Measurements from ENCODE around the gene FABP1. TPM values are rescaled to one million over a fixed set of nuclear protein-coding genes. Genes with fewer than 3 reads are reported as not detected.

The FABP1 gene
- total and polyA plus RNA-seq, 9 of the 15 experiments (the other 6 are each of a cell fraction or from before 2014, with no cell fraction given) = 0.64 TPM; not detected in 8

DNA sequence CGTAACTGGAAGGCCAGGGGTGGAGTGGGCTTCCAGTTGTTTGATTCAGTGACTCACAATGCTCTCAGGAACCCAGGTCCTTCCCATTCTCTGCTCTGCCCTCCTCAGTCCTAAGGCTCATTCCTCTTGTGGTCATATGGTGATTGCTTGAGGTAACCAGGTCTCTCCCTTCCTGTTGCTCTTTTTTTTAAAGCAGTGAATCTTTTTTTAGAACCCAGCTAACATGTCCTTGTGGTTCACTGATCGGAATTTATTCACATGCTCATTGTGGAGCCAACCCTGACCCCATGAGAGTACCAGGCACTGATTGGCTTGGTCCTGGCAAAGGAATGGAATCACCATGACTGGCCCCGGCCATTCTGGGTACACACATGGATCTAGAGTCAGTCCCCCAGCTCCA is 49.7 kb upstream of the FABP1 start:
- no peaks in the 10 kb centered on the region for H3K9me1 ChIP-seq (ENCODE audit: control insufficient read depth, insufficient read depth, low read length)
- no peak overlapping the region for H2AFZ ChIP-seq (ENCODE audit: low read depth, low read length)
- H4K20me1 ChIP-seq (replicated peaks; ENCODE audit: control insufficient read depth, insufficient read depth, low read length) = no peaks in the 10 kb centered on the region; the same call in 1 of the 2 replicates
- no TSS peak for BruUV-seq (replicated peaks)
- POLR2A ChIA-PET = interaction anchor here (1.0 kb wide), 1 partner anchor 123 kb away, joined by 3 read pairs; no protein-coding TSS in a partner anchor
- H3K27me3 ChIP-seq (ENCODE audit: control insufficient read depth in 2 of 2, insufficient read depth in 2 of 2, low read length in 2 of 2) = peaks cover 7 to 45% of the 10 kb centered on the region in 2 experiments; a peak in 3 of 5 replicates
- DNase-seq (ENCODE audit: extremely low read depth in 1 of 4, low spot score in 3 of 4) = no peak
- intact Hi-C loops (cut with micrococcal nuclease) = no loop called here
- H3K4me2 ChIP-seq (ENCODE audit: insufficient read depth, low read length) = no peak overlapping the region
- H3K36me3 ChIP-seq (ENCODE audit: control insufficient read depth, insufficient read depth, low read length) = no peaks in the 10 kb centered on the region
- H3K9ac ChIP-seq (ENCODE audit: insufficient read depth in 1 of 2, low read depth in 2 of 2, low read length in 2 of 2) = no peak overlapping the region
- H3K27ac ChIP-seq (ENCODE audit: extremely low read depth, low read depth, low read length) = no peak overlapping the region
- no peaks in the 10 kb centered on the region for H3K79me2 ChIP-seq (ENCODE audit: control insufficient read depth, insufficient read depth, low read length)
- in situ Hi-C loops (cut with MboI) = loop anchor here (25.0 kb wide), 1 partner anchor 285 kb away; the partner anchor contains the start of gene FOXI3
- CTCF ChIA-PET (ENCODE audit: low intra/inter-chr PET ratio) = no interaction called here
- no peak for FAIRE-seq
- H3K4me3 ChIP-seq = no peak overlapping the region
- no peak for ATAC-seq
- 2% methylated on average over 3 of the region's 3 CpGs for WGBS (ENCODE audit: insufficient coverage, low coverage, missing lambda C conversion rate)
- H3K4me1 ChIP-seq (replicated peaks in 1 of 2; ENCODE audit: control insufficient read depth in 2 of 2, insufficient read depth in 2 of 2, low read length in 2 of 2) = no peaks in the 10 kb centered on the region
- no peaks in the 10 kb centered on the region for H3K9me3 ChIP-seq (replicated peaks; ENCODE audit: control insufficient read depth, insufficient read depth, low read depth, low read length)
- TF ChIP-seq TEAD4 (IDR thresholded peaks at IDR 0.05; ENCODE audit: low read length) (no peak), TEAD4 (CRISPR knock-in tag; IDR thresholded peaks at IDR 0.05; ENCODE audit: borderline replicate concordance) (no peak), PHF21A (IDR thresholded peaks at IDR 0.05; ENCODE audit: borderline replicate concordance, low read depth) (no peak), SPI1 (IDR thresholded peaks at IDR 0.05; ENCODE audit: borderline replicate concordance, low read depth, low read length) (no peak), ZNF408 (CRISPR knock-in tag; IDR thresholded peaks at IDR 0.05; ENCODE audit: low read depth) (no peak), JUN (IDR thresholded peaks at IDR 0.05; ENCODE audit: borderline replicate concordance, low read depth, low read length) (no peak), JUN (CRISPR knock-in tag; IDR thresholded peaks at IDR 0.05; ENCODE audit: borderline replicate concordance) (no peak), CHD1 (IDR thresholded peaks at IDR 0.05; ENCODE audit: low read length) (no peak), NR2C2 (CRISPR knock-in tag; IDR thresholded peaks at IDR 0.05) (no peak), NR2C2 (tag; IDR thresholded peaks at IDR 0.05) (no peak), ZNF507 (tag; conservative IDR thresholded peaks at IDR 0.05) (no peak), RBM14 (IDR thresholded peaks at IDR 0.05; ENCODE audit: borderline replicate concordance, insufficient read depth, low read depth, low read length) (no peak), BCL6 (CRISPR knock-in tag; IDR thresholded peaks at IDR 0.05) (no peak), BCOR (IDR thresholded peaks at IDR 0.05) (no peak), CREM (IDR thresholded peaks at IDR 0.05; ENCODE audit: low read depth) (no peak), ZNF224 (CRISPR knock-in tag; IDR thresholded peaks at IDR 0.05) (no peak)
- TF ChIP-seq, protein P1, sequence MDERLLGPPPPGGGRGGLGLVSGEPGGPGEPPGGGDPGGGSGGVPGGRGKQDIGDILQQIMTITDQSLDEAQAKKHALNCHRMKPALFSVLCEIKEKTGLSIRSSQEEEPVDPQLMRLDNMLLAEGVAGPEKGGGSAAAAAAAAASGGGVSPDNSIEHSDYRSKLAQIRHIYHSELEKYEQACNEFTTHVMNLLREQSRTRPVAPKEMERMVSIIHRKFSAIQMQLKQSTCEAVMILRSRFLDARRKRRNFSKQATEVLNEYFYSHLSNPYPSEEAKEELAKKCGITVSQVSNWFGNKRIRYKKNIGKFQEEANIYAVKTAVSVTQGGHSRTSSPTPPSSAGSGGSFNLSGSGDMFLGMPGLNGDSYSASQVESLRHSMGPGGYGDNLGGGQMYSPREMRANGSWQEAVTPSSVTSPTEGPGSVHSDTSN (CRISPR knock-in tag; IDR thresholded peaks at IDR 0.05; ENCODE audit: low read depth) = no peak
- TF ChIP-seq, protein P1 (tag; conservative IDR thresholded peaks at IDR 0.05; ENCODE audit: low read depth) = no peak
- TF ChIP-seq, protein P2, sequence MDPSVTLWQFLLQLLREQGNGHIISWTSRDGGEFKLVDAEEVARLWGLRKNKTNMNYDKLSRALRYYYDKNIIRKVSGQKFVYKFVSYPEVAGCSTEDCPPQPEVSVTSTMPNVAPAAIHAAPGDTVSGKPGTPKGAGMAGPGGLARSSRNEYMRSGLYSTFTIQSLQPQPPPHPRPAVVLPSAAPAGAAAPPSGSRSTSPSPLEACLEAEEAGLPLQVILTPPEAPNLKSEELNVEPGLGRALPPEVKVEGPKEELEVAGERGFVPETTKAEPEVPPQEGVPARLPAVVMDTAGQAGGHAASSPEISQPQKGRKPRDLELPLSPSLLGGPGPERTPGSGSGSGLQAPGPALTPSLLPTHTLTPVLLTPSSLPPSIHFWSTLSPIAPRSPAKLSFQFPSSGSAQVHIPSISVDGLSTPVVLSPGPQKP (CRISPR knock-in tag; IDR thresholded peaks at IDR 0.05) = no peak
- TF ChIP-seq, protein P3, sequence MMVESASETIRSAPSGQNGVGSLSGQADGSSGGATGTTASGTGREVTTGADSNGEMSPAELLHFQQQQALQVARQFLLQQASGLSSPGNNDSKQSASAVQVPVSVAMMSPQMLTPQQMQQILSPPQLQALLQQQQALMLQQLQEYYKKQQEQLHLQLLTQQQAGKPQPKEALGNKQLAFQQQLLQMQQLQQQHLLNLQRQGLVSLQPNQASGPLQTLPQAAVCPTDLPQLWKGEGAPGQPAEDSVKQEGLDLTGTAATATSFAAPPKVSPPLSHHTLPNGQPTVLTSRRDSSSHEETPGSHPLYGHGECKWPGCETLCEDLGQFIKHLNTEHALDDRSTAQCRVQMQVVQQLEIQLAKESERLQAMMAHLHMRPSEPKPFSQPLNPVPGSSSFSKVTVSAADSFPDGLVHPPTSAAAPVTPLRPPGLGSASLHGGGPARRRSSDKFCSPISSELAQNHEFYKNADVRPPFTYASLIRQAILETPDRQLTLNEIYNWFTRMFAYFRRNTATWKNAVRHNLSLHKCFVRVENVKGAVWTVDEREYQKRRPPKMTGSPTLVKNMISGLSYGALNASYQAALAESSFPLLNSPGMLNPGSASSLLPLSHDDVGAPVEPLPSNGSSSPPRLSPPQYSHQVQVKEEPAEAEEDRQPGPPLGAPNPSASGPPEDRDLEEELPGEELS (CRISPR knock-in tag; IDR thresholded peaks at IDR 0.05; ENCODE audit: borderline replicate concordance) = no peak

All from K562 (cell line).